ENCODE data around the gene SELP.

DNA sequence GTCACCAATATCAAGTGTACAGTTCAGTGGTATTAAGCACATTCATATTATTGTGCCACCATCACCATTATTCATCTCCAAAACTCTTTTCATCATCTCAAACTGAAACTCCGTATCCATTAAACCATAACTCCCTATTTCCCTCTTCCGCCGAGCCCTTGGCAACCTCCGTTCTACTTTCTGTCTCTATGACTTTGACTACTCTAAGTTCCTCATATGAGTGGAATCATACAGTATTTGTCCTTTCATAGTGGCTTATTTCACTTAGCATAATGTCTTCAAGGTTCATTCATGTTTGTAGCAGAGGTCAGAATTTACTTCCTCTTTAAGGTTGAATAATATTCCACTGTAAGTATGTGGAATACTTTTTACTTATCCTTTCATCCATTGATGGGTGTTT, 21.7 kb downstream of the SELP start:
- TF ChIP-seq TCF7 (IDR thresholded peaks at IDR 0.05; ENCODE audit: borderline replicate concordance), result no peak
- no peak for TF ChIP-seq ZSCAN29 (IDR thresholded peaks at IDR 0.05)
- no peak for TF ChIP-seq L3MBTL2 (IDR thresholded peaks at IDR 0.05)
- TF ChIP-seq, protein P1, sequence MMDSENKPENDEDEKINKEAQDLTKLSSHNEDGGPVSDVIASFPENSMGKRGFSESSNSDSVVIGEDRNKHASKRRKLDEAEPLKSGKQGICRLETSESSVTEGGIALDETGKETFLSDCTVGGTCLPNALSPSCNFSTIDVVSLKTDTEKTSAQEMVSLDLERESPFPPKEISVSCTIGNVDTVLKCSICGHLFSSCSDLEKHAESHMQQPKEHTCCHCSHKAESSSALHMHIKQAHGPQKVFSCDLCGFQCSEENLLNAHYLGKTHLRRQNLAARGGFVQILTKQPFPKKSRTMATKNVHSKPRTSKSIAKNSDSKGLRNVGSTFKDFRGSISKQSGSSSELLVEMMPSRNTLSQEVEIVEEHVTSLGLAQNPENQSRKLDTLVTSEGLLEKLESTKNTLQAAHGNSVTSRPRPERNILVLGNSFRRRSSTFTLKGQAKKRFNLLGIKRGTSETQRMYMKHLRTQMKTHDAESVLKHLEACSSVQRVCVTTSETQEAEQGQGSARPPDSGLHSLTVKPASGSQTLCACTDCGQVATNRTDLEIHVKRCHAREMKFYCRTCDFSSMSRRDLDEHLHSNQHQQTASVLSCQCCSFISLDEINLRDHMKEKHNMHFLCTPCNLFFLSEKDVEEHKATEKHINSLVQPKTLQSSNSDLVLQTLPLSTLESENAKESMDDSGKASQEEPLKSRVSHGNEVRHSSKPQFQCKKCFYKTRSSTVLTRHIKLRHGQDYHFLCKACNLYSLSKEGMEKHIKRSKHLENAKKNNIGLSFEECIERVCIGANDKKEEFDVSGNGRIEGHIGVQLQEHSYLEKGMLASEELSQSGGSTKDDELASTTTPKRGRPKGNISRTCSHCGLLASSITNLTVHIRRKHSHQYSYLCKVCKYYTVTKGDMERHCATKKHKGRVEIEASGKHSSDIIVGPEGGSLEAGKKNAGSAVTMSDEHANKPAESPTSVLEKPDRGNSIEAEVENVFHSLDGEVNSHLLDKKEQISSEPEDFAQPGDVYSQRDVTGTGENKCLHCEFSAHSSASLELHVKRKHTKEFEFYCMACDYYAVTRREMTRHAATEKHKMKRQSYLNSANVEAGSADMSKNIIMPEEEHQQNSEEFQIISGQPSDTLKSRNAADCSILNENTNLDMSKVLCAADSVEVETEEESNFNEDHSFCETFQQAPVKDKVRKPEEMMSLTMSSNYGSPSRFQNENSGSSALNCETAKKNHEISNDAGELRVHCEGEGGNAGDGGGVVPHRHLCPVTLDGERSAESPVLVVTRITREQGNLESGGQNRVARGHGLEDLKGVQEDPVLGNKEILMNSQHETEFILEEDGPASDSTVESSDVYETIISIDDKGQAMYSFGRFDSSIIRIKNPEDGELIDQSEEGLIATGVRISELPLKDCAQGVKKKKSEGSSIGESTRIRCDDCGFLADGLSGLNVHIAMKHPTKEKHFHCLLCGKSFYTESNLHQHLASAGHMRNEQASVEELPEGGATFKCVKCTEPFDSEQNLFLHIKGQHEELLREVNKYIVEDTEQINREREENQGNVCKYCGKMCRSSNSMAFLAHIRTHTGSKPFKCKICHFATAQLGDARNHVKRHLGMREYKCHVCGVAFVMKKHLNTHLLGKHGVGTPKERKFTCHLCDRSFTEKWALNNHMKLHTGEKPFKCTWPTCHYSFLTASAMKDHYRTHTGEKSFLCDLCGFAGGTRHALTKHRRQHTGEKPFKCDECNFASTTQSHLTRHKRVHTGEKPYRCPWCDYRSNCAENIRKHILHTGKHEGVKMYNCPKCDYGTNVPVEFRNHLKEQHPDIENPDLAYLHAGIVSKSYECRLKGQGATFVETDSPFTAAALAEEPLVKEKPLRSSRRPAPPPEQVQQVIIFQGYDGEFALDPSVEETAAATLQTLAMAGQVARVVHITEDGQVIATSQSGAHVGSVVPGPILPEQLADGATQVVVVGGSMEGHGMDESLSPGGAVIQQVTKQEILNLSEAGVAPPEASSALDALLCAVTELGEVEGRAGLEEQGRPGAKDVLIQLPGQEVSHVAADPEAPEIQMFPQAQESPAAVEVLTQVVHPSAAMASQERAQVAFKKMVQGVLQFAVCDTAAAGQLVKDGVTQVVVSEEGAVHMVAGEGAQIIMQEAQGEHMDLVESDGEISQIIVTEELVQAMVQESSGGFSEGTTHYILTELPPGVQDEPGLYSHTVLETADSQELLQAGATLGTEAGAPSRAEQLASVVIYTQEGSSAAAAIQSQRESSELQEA (IDR thresholded peaks at IDR 0.05; ENCODE audit: low read depth), result no peak
- TF ChIP-seq, protein P2, sequence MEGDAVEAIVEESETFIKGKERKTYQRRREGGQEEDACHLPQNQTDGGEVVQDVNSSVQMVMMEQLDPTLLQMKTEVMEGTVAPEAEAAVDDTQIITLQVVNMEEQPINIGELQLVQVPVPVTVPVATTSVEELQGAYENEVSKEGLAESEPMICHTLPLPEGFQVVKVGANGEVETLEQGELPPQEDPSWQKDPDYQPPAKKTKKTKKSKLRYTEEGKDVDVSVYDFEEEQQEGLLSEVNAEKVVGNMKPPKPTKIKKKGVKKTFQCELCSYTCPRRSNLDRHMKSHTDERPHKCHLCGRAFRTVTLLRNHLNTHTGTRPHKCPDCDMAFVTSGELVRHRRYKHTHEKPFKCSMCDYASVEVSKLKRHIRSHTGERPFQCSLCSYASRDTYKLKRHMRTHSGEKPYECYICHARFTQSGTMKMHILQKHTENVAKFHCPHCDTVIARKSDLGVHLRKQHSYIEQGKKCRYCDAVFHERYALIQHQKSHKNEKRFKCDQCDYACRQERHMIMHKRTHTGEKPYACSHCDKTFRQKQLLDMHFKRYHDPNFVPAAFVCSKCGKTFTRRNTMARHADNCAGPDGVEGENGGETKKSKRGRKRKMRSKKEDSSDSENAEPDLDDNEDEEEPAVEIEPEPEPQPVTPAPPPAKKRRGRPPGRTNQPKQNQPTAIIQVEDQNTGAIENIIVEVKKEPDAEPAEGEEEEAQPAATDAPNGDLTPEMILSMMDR (IDR thresholded peaks at IDR 0.05 in 2 of 3, conservative IDR thresholded peaks at IDR 0.05 in 1 of 3; ENCODE audit: insufficient read depth in 2 of 3, low read depth in 1 of 3, low read length in 3 of 3), result no peak
- no peak for TF ChIP-seq MAZ (CRISPR knock-in tag; conservative IDR thresholded peaks at IDR 0.05 in 1 of 2, IDR thresholded peaks at IDR 0.05 in 1 of 2)
- no peak for TF ChIP-seq NR2C2 (CRISPR knock-in tag; IDR thresholded peaks at IDR 0.05)
- TF ChIP-seq NR2C2 (tag; IDR thresholded peaks at IDR 0.05), result no peak
- TF ChIP-seq YY1 (IDR thresholded peaks at IDR 0.05; ENCODE audit: borderline replicate concordance in 1 of 3, control insufficient read depth in 1 of 3, extremely low read depth in 1 of 3, insufficient read depth in 3 of 3, insufficient read length in 1 of 3, insufficient replicate concordance in 2 of 3, low read depth in 1 of 3, low read length in 2 of 3), result no peak
- TF ChIP-seq, protein P3, sequence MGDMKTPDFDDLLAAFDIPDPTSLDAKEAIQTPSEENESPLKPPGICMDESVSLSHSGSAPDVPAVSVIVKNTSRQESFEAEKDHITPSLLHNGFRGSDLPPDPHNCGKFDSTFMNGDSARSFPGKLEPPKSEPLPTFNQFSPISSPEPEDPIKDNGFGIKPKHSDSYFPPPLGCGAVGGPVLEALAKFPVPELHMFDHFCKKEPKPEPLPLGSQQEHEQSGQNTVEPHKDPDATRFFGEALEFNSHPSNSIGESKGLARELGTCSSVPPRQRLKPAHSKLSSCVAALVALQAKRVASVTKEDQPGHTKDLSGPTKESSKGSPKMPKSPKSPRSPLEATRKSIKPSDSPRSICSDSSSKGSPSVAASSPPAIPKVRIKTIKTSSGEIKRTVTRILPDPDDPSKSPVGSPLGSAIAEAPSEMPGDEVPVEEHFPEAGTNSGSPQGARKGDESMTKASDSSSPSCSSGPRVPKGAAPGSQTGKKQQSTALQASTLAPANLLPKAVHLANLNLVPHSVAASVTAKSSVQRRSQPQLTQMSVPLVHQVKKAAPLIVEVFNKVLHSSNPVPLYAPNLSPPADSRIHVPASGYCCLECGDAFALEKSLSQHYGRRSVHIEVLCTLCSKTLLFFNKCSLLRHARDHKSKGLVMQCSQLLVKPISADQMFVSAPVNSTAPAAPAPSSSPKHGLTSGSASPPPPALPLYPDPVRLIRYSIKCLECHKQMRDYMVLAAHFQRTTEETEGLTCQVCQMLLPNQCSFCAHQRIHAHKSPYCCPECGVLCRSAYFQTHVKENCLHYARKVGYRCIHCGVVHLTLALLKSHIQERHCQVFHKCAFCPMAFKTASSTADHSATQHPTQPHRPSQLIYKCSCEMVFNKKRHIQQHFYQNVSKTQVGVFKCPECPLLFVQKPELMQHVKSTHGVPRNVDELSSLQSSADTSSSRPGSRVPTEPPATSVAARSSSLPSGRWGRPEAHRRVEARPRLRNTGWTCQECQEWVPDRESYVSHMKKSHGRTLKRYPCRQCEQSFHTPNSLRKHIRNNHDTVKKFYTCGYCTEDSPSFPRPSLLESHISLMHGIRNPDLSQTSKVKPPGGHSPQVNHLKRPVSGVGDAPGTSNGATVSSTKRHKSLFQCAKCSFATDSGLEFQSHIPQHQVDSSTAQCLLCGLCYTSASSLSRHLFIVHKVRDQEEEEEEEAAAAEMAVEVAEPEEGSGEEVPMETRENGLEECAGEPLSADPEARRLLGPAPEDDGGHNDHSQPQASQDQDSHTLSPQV (IDR thresholded peaks at IDR 0.05), result no peak
- TF ChIP-seq, protein P4, sequence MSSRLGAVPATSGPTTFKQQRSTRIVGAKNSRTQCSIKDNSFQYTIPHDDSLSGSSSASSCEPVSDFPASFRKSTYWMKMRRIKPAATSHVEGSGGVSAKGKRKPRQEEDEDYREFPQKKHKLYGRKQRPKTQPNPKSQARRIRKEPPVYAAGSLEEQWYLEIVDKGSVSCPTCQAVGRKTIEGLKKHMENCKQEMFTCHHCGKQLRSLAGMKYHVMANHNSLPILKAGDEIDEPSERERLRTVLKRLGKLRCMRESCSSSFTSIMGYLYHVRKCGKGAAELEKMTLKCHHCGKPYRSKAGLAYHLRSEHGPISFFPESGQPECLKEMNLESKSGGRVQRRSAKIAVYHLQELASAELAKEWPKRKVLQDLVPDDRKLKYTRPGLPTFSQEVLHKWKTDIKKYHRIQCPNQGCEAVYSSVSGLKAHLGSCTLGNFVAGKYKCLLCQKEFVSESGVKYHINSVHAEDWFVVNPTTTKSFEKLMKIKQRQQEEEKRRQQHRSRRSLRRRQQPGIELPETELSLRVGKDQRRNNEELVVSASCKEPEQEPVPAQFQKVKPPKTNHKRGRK (tag; IDR thresholded peaks at IDR 0.05), result no peak
- no peak for TF ChIP-seq RAD51 (IDR thresholded peaks at IDR 0.05; ENCODE audit: borderline replicate concordance, low read depth)
- TF ChIP-seq ZNF3 (CRISPR knock-in tag; IDR thresholded peaks at IDR 0.05), result no peak
- TF ChIP-seq RCOR1 (IDR thresholded peaks at IDR 0.05; ENCODE audit: borderline replicate concordance in 1 of 2, low read depth in 2 of 2, low read length in 2 of 2), result no peak

Measured in K562 (cell line).